Right forelimb (tissue), 1 donor: ENCODE data around the gene DNAJC4.
A peak's percentile ranks its signal among the peaks of the same experiment; 100 is the strongest.

Experiments
- DNase-seq: peaks from one replicate; pipeline ENCODE4 v3.0.0-alpha.2; 2018

Gene DNAJC4

DNA sequence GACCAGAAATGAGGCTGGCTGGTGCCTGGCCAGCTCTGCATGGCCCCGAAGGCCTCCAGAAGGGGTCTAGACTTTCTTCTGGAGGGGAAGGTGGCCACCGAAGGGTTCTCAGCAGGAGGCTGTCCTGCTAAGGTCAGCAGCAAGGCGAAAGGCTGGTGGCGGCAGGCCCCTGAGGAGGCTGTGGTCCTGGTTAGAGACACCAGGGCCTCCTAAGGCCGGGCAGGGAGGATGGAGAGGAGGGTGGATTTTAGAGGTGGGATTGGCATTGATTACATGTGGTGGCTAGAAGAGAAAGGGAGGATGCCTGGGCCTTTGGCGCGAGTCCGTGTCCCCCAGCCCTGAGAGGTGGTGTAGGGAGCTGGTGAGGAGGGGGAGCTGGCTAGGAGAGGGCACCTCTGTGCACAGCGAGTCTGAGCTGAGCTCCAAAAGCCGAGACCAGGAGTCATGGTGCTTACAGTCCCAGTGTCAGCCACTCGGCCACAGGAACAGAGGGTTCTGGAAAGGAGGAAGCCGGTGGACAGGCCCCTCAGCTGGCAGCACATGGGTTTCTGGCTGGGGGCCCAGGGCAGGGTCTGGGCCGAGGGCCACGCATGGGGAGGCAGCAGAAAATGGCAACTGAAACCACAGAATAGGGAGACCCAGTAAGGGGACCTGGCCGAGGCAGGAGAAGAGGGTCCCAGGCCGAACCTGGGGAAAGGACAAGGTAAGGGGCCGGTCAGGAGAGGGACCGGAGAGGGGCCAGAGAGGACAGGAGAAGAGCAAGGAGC, 21.4 kb upstream of the DNAJC4 start:
- DNase-seq = no peak

- no peak for DNase-seq
Measured at GRCh38 chr11:64209563-64209843, 20.8 kb upstream of the DNAJC4 start.

- DNase-seq = no peak
Measured at GRCh38 chr11:64210301-64211020, 19.9 kb upstream of the DNAJC4 start.

- DNase-seq = no peak
Measured at GRCh38 chr11:64211181-64211872, 19.0 kb upstream of the DNAJC4 start.

- DNase-seq = no peak
Measured at GRCh38 chr11:64216879-64217278, 13.5 kb upstream of the DNAJC4 start.

DNA sequence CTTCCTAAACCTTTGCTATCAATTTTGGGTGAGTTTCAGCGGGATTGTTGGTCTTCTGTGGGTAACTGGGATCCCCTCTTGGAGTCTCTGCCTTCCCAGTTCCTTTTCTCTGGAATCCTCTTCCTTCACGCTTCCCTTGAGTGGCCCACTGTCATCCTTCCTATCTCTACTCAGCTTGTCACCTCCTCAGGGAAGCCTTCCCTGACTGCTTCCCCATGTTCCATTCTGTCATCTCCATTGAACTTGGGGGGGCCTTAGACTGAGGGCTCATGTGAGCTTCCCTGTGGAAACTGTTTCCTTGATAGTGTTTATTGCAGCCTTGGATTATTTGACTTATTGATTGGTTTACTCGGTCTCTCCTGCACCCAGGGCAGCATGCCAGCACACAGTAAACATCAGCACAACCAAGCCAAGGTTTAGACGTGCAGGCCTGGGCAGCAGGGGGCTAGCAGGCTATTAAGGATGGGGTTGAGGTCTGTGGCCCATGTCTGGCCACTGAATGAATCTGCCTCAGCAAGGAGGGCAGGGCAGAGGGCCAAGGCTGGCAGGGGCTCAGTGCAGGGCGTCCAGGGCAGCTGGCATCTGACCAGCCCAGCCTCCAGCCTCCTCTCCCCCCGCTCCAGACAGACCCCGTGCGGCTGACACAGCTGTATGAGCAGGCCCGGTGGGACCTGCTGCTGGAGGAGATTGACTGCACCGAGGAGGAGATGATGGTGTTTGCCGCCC, 11.6 kb upstream of the DNAJC4 start:
- peak; percentile 37 for DNase-seq

- no peak for DNase-seq
Measured at GRCh38 chr11:64219354-64219684, 11.0 kb upstream of the DNAJC4 start.

GRCh38 chr11:64219755-64220154, 10.6 kb upstream of the DNAJC4 start:
- no peak for DNase-seq

DNA sequence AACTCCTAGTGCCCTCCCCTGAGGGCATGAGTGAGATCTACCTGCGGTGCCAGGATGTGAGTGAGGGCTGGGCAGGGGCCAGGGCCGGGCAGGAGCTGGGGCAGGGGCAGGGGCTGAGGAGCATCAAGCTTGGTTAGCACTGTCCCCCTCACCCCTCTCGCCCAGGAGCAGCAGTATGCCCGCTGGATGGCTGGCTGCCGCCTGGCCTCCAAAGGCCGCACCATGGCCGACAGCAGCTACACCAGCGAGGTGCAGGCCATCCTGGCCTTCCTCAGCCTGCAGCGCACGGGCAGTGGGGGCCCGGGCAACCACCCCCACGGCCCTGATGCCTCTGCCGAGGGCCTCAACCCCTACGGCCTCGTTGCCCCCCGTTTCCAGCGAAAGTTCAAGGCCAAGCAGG, 10.1 kb upstream of the DNAJC4 start:
- DNase-seq = no peak

- DNase-seq = no peak
Measured at GRCh38 chr11:64220798-64221197, 9.6 kb upstream of the DNAJC4 start.

DNA sequence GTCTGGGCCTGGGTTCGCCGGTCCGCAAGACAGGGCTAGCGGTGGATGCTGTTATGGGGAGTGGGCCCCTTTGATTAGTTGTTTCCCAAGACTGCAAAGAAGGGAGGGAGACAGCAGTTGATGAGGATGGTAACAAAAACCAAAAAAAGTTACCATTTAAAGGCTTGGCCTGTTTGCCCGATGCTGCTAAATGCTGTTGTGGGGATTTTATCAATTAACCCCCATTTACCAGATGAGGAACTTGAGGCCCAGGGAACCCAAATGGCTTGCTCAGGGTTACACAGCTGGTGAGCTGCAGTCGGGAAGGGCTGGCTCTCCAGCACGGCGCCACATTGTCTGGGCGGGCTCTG, 7.7 kb upstream of the DNAJC4 start:
- DNase-seq = no peak

DNA sequence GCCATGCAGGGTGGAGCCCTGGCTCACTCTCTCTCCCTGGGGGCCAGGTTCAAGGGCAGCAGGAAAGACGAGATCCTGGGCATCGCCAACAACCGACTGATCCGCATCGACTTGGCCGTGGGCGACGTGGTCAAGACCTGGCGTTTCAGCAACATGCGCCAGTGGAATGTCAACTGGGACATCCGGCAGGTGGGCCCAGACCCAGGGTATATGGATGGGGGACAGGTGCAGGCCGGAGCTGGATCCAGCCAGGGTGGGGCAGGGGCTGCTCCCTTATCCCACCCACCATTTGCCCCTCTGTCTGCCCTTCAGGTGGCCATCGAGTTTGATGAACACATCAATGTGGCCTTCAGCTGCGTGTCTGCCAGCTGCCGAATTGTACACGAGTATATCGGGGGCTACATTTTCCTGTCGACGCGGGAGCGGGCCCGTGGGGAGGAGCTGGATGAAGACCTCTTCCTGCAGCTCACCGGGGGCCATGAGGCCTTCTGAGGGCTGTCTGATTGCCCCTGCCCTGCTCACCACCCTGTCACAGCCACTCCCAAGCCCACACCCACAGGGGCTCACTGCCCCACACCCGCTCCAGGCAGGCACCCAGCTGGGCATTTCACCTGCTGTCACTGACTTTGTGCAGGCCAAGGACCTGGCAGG, 7.2 kb upstream of the DNAJC4 start:
- DNase-seq = peak; percentile 44

DNA sequence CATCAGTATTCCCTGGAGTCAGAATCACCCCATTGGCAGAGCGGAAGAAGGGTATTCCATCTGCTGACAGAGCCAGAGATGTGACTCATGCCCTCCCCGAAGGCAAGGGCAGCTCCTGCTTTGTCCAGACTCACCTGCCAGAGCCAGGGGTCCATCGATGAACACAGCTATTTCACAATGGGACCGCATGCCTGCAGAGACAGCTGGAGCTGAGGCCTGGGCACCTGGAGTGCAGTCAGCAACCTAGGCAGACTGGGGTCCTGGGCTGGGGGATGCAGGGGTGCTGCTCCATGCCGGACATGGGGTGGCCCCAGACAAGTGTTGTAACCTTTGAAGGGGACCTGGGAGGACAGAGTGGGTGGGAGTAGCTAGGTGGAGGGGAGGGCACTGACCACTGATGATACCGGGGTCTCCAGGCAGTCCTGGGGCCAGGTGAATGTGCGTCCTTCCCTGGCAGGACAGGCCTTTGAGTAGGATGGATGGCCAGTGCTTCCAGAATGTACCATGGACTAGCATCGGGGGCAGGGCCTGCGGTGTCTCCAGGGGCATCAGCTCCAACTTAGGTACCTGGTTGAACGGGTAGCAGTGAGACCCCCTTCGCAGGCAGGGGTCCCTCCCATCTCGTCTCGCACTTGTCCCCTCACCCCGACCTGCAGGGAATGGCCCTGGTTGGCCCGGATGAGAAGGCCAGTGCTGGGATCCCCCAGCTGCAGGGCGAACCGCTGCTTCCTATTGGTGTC, 6.0 kb upstream of the DNAJC4 start:
- peak; percentile 47 for DNase-seq

- no peak for DNase-seq
Measured at GRCh38 chr11:64224891-64225607, 5.3 kb upstream of the DNAJC4 start.

DNA sequence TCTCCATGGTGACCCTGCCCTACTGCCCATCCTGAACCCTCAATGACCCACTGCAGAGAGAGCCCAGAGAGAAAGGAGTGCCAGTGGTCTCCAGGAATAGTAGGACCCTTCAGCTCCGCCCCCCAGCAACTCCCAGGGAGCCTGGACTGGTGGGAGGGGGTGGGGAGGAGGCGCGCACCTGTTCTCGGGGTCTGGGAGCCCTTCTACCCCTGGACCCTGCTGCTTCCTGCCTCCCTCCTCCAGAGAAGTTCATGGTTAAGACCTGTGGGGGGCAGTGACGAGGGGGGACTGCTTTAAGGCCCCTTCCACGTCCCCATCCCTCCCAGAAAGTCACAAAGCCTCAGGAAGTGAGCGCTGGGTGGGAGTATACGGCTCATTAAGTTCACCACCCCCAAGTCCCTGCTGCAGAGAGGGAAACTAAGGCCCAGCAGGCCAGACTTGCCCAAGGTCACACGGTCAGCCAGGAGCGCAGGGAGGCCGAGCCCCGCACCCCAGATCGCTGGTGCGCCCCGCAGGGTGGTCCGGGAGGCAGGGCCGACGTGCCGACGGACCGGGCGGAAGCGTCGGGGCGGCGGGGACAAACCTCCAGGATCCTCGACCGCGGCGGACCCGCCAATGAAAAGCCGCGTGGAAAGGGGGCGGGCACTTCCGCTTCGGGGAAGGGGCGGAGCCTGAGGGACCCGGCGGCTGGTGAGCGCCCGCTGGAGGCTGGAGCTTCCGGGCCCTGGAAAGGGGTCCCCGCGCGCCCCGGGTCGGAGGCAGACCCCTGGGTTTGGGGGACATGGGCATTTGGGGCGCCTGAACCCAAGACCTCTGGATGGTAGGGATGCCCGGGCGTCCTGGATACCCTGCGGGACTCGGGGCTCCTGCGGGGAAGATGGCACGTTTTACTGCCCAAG, 4.5 kb upstream of the DNAJC4 start, which contains the start of the genes NUDT22 and TRPT1:
NUDT22 (plus strand) TSS at position 667 of the 899 bp plus-strand sequence. CDS start 379 bp downstream, outside the sequence.
TRPT1 (minus strand) TSS at position 579 of the 899 bp plus-strand sequence; CDS start at position 253, 326 bp downstream.
- peak; percentile 94 for DNase-seq

- DNase-seq = no peak
Measured at GRCh38 chr11:64226507-64227051, 3.8 kb upstream of the DNAJC4 start.

DNA sequence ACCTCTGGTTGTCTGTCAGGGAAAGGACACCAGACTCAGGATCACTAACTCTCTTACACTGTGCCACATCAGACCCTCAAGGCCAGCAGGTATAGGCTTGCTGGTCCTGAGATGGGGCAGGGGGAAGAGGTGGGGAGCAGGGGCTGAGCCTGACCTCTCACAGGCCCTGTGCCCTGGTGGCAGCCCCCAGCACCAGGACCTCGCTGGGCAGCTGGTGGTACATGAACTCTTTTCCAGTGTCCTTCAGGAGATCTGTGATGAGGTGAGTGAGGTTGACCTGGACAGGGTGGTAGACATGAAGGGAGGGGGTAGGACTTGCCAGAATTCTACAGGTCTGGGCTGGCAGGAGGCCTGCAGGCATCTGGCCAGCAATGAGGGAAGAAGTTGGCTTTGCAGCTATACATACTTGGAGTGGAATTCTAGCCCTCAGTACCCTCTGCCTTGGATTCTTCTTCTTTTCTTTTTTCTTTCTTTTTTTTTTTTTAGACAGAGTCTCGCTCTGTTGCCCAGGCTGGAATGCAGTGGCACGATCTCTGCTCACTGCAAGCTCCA, 2.9 kb upstream of the DNAJC4 start:
- no peak for DNase-seq

DNA sequence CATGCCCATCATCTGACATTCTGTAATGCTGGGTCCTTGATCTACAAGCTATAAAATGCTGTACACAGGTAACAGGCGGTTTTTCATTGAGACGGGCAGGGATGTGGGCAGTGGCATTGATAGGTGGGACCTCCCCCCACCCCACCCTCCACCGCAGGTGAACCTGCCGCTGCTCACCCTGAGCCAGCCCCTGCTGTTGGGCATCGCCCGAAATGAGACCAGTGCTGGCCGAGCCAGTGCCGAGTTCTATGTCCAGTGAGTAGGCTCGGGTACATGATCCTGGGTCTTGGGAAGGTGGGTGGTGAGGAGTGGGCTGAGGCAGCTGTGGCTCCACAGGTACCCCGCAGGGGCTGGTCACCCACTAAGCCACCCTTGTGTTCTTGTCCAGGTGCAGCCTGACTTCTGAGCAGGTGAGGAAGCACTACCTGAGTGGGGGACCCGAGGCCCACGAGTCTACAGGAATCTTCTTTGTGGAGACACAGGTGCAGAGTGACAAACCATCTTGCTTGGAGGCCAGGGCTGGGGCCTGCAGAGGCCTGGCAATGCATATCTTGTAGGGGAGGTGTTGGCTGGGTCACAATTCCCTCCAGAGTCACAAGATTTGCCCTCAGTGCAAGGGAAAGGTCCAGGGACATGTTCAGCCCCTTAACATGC, 1.1 kb upstream of the DNAJC4 start:
- DNase-seq = no peak

DNA sequence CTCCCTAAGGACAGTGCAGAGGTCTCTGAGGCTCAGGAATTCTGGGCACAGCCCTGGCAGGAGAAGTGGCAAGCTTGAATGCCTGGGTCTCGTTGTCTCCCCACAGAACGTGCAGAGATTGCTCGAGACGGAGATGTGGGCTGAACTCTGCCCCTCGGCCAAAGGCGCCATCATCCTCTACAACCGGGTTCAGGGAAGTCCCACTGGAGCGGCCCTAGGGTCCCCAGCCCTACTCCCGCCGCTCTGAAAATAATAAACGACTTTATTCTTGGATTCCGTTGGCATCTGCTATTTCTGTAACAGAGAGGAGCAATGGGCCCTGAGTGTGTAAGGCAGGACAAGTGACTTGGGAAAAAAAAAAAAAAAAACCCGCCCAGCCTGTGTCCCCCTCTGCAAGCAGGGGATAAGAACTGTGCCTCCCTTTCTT, 591 bp upstream of the DNAJC4 start:
- DNase-seq = no peak
